Ascending aorta (tissue), 2 donors: ENCODE data around the gene ACSL1. TPM values are rescaled to one million over a fixed set of nuclear protein-coding genes. Genes with fewer than 3 reads are reported as not detected.

ENCODE experiments used
- DNase-seq, 2 donors: peaks; one replicate each; pipeline ENCODE4 v3.0.0-alpha.2; 2019; ENCODE audit warnings: low spot score in 2 of 2
- H3K27ac ChIP-seq, 2 donors: fragments of 200-600 bp; sonication (generic); one replicate each; pipeline ENCODE4 v1.5.1; 2016 to 2017; ENCODE audit warnings: mild to moderate bottlenecking in 1 of 2
- H3K27me3 ChIP-seq: fragments of 200-600 bp; sonication (generic); one replicate; pipeline ENCODE4 v1.5.1; 2017
- H3K36me3 ChIP-seq, 2 donors: fragments of 200-600 bp; sonication (generic); one replicate each; pipeline ENCODE4 v1.5.1; 2016
- H3K4me1 ChIP-seq, 2 donors: fragments of 200-600 bp; sonication (generic); one replicate each; pipeline ENCODE4 v1.5.1; 2016 to 2017; ENCODE audit warnings: mild to moderate bottlenecking in 1 of 2
- H3K4me3 ChIP-seq, 2 donors: fragments of 200-600 bp; sonication (generic); one replicate each; pipeline ENCODE4 v1.5.1; 2016 to 2017; ENCODE audit warnings: mild to moderate bottlenecking in 1 of 2
- H3K9me3 ChIP-seq, 2 donors: fragments of 200-600 bp; sonication (generic); one replicate each; pipeline ENCODE4 v1.5.1; 2016
- CTCF ChIP-seq, 3 experiments: fragments of 200-600 bp in 2 of 3; fragments of 450-650 bp in 1 of 3; sonication (generic) in 2 of 3; IDR thresholded peaks; one replicate each; pipeline ENCODE4 v1.5.1; 2016 to 2019; ENCODE audit warnings: antibody characterized with exemption in 3 of 3, mild to moderate bottlenecking in 1 of 3, moderate library complexity in 1 of 3
- intact Hi-C: fragments of 100-400 bp; cut with DNase I; formaldehyde crosslinking; loops from one replicate; pipeline ENCODE4 v1.15.1; 2023
- total RNA-seq: library from RNA; depleted of rRNA; stranded (reverse); fragments of >200 nt; gene quantifications from one replicate; pipeline ENCODE4 v1.1.0, GENCODE V29; 2016

The ACSL1 gene
- total RNA-seq, 1 donor from 2014 or later, result 31.8 TPM

- Histone ChIP-seq H3K36me3 (no peaks in the 10 kb centered on the region), H3K27ac (no peak overlapping the region), H3K27me3 (no peaks in the 10 kb centered on the region), H3K4me1 (peaks cover 0 to 19% of the 10 kb centered on the region in 2 donors), H3K9me3 (no peaks in the 10 kb centered on the region), H3K4me3 (no peak overlapping the region)
- DNase-seq, result no peak
- intact Hi-C loops, result loop anchor here (10.0 kb wide), 2 partner anchors 346 to 1316 kb away; partner anchors contain the start of genes ING2 and IRF2
- TF ChIP-seq CTCF (IDR thresholded peaks at IDR 0.05), result no peak
Observed at GRCh38 chr4:184821242-184821641, 4.5 kb downstream of the ACSL1 start.

- Histone ChIP-seq H3K9me3 (no peaks in the 10 kb centered on the region), H3K27me3 (no peaks in the 10 kb centered on the region), H3K4me1 (peaks cover 6 to 26% of the 10 kb centered on the region in 2 donors), H3K36me3 (no peaks in the 10 kb centered on the region), H3K27ac (no peak overlapping the region), H3K4me3 (no peak overlapping the region)
- intact Hi-C loops, result loop anchor here (10.0 kb wide), 2 partner anchors 345 to 1315 kb away; partner anchors contain the start of genes ING2 and IRF2
- no peak for DNase-seq
- TF ChIP-seq CTCF (IDR thresholded peaks at IDR 0.05), result no peak
Observed at GRCh38 chr4:184819786-184820185, 6.0 kb downstream of the ACSL1 start.

GRCh38 chr4:184818216-184818564 lies 7.6 kb downstream of the ACSL1 start:
- no peaks in the 10 kb centered on the region for H3K27me3 ChIP-seq
- intact Hi-C loops, result no loop called here
- peaks cover 6 to 18% of the 10 kb centered on the region in 2 donors for H3K4me1 ChIP-seq

GRCh38 chr4:184817494-184818215 lies 8.1 kb downstream of the ACSL1 start:
- intact Hi-C loops, result no loop called here
- DNase-seq, result no peak
- Histone ChIP-seq H3K27ac (peak overlapping the region in 1 of 2 donors; percentile 20), H3K4me3 (no peak overlapping the region), H3K4me1 (peaks cover 6 to 18% of the 10 kb centered on the region in 2 donors), H3K36me3 (no peaks in the 10 kb centered on the region), H3K27me3 (no peaks in the 10 kb centered on the region), H3K9me3 (no peaks in the 10 kb centered on the region)
- no peak for TF ChIP-seq CTCF (IDR thresholded peaks at IDR 0.05)

More at GRCh38 chr4:184818216-184818564, 7.6 kb downstream of the ACSL1 start:
- no peaks in the 10 kb centered on the region for H3K9me3 ChIP-seq
- no peak overlapping the region for H3K4me3 ChIP-seq
- DNase-seq, result no peak
- TF ChIP-seq CTCF (IDR thresholded peaks at IDR 0.05), result no peak
- no peaks in the 10 kb centered on the region for H3K36me3 ChIP-seq
- H3K27ac ChIP-seq, result peak overlapping the region in 1 of 2 donors; percentile 20

- intact Hi-C loops, result no loop called here
- TF ChIP-seq CTCF (IDR thresholded peaks at IDR 0.05), result no peak
- H3K27ac ChIP-seq, result no peak overlapping the region
- peaks cover 6 to 20% of the 10 kb centered on the region in 2 donors for H3K4me1 ChIP-seq
- no peak overlapping the region for H3K4me3 ChIP-seq
- DNase-seq, result no peak
- no peaks in the 10 kb centered on the region for H3K27me3 ChIP-seq
- H3K9me3 ChIP-seq, result no peaks in the 10 kb centered on the region
- H3K36me3 ChIP-seq, result no peaks in the 10 kb centered on the region
Observed at GRCh38 chr4:184816962-184817361, 8.8 kb downstream of the ACSL1 start.
